GM21737 (cell line): Measurements from ENCODE around the gene ADSS1.

Source experiments
- ATAC-seq: cut with Tn5 transposase; IDR thresholded peaks from one replicate; pipeline ENCODE4 v1.9.1; 2021; ENCODE audit warnings: mild to moderate bottlenecking, moderate library complexity; ENCODE audit not compliant: unreplicated experiment

ADSS1 gene

GRCh38 chr14:104723651-104724406 is at the start of gene ADSS1:
ADSS1 (plus strand) TSS chr14:104724229; CDS start chr14:104724271, 42 bp downstream.
- peak; percentile 46 for ATAC-seq

GRCh38 chr14:104675447-104675846 is 48.6 kb upstream of the ADSS1 start:
- no peak for ATAC-seq

GRCh38 chr14:104676130-104676693 is 47.8 kb upstream of the ADSS1 start:
- no peak for ATAC-seq

GRCh38 chr14:104676694-104677511 is 47.1 kb upstream of the ADSS1 start:
- peak; percentile 25 for ATAC-seq

- peak; percentile 47 for ATAC-seq
Observed at GRCh38 chr14:104677512-104678332, 46.3 kb upstream of the ADSS1 start.

- no peak for ATAC-seq
Observed at GRCh38 chr14:104678346-104678745, 45.7 kb upstream of the ADSS1 start.

GRCh38 chr14:104678901-104679705 is 44.9 kb upstream of the ADSS1 start:
- no peak for ATAC-seq

- no peak for ATAC-seq
Observed at GRCh38 chr14:104680056-104680805, 43.8 kb upstream of the ADSS1 start.

GRCh38 chr14:104680806-104681688 is 43.0 kb upstream of the ADSS1 start:
- ATAC-seq = peak; percentile 35

GRCh38 chr14:104681689-104682074 is 42.3 kb upstream of the ADSS1 start:
- no peak for ATAC-seq

- ATAC-seq = no peak
Observed at GRCh38 chr14:104682107-104682593, 41.9 kb upstream of the ADSS1 start.

GRCh38 chr14:104683653-104684448 is 40.2 kb upstream of the ADSS1 start:
- ATAC-seq = no peak

GRCh38 chr14:104684449-104684821 is 39.6 kb upstream of the ADSS1 start:
- no peak for ATAC-seq

GRCh38 chr14:104685216-104685997 is 38.6 kb upstream of the ADSS1 start:
- ATAC-seq = no peak

GRCh38 chr14:104685998-104686610 is 37.9 kb upstream of the ADSS1 start:
- no peak for ATAC-seq
